ENCODE results near the gene TXNRD3. TPM values are rescaled to one million over a fixed set of nuclear protein-coding genes. Genes with fewer than 3 reads are reported as not detected.

Gene TXNRD3
- total and polyA plus RNA-seq, 12 donors: 6.8 to 20.8 (median 10.6) TPM

DNA sequence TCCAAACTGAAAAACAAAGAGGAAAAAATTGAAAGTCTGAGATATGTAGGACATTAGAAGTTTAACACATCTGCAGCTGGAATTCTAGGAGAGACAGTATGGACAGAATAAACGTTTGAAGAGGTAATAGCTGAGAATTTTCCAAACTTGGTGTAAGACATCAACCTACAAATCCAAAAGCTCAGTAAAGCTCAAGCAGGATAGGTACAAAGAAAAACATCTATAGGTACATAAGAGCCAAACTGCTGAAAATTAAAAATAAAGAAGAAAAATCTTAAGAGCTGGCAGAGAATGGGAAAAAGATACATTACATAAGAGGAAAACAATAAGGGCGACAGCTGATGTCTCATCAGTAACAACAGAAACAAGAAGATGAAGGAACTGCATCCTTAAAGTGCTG, 73.4 kb downstream of the TXNRD3 start:
- WGBS, 4 donors: 74 to 81% (median 76%) methylated on average over 2 of the region's 2 CpGs
- H3K27ac ChIP-seq: no peak overlapping the region
- intact Hi-C loops (cut with DNase I): no loop called here
- H3K36me3 ChIP-seq (replicated peaks in 1 of 2): no peaks in the 10 kb centered on the region
- DNase-seq: no peak
- no peaks in the 10 kb centered on the region for H3K9me3 ChIP-seq (replicated peaks in 1 of 3)
- TF ChIP-seq, protein P1, sequence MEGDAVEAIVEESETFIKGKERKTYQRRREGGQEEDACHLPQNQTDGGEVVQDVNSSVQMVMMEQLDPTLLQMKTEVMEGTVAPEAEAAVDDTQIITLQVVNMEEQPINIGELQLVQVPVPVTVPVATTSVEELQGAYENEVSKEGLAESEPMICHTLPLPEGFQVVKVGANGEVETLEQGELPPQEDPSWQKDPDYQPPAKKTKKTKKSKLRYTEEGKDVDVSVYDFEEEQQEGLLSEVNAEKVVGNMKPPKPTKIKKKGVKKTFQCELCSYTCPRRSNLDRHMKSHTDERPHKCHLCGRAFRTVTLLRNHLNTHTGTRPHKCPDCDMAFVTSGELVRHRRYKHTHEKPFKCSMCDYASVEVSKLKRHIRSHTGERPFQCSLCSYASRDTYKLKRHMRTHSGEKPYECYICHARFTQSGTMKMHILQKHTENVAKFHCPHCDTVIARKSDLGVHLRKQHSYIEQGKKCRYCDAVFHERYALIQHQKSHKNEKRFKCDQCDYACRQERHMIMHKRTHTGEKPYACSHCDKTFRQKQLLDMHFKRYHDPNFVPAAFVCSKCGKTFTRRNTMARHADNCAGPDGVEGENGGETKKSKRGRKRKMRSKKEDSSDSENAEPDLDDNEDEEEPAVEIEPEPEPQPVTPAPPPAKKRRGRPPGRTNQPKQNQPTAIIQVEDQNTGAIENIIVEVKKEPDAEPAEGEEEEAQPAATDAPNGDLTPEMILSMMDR (IDR thresholded peaks at IDR 0.05): no peak
- no peak for TF ChIP-seq POLR2A (IDR thresholded peaks at IDR 0.05)
- H3K4me1 ChIP-seq (replicated peaks in 1 of 2): no peaks in the 10 kb centered on the region
- no peaks in the 10 kb centered on the region for H3K27me3 ChIP-seq
- H3K4me3 ChIP-seq: no peak overlapping the region

- TF ChIP-seq, protein P1 (IDR thresholded peaks at IDR 0.05): no peak
- TF ChIP-seq POLR2A (IDR thresholded peaks at IDR 0.05): no peak
- Histone ChIP-seq H3K36me3 (replicated peaks in 1 of 2) (no peaks in the 10 kb centered on the region), H3K27me3 (no peaks in the 10 kb centered on the region), H3K4me1 (replicated peaks in 1 of 2) (no peaks in the 10 kb centered on the region), H3K4me3 (no peak overlapping the region), H3K27ac (no peak overlapping the region), H3K9me3 (replicated peaks in 1 of 3) (no peaks in the 10 kb centered on the region)
- intact Hi-C loops (cut with DNase I): no loop called here
- WGBS, 4 donors: 78 to 86% (median 82%) methylated on average over 5 of the region's 5 CpGs
- DNase-seq: no peak
These were observed 74.2 kb downstream of the TXNRD3 start for GRCh38 chr3:126580746-126581145.

- WGBS, 4 donors: 86 to 92% (median 88%) methylated on average over 3 to 7 of the region's 7 CpGs
- no peak for DNase-seq
- Histone ChIP-seq H3K4me1 (replicated peaks in 1 of 2) (no peaks in the 10 kb centered on the region), H3K36me3 (replicated peaks in 1 of 2) (no peaks in the 10 kb centered on the region), H3K27ac (no peak overlapping the region), H3K27me3 (no peaks in the 10 kb centered on the region), H3K4me3 (no peak overlapping the region), H3K9me3 (replicated peaks in 1 of 3) (no peaks in the 10 kb centered on the region)
- intact Hi-C loops (cut with DNase I): no loop called here
- TF ChIP-seq POLR2A (IDR thresholded peaks at IDR 0.05): no peak
- TF ChIP-seq, protein P1 (IDR thresholded peaks at IDR 0.05): no peak
These were observed 76.2 kb downstream of the TXNRD3 start for GRCh38 chr3:126578702-126579101.

- intact Hi-C loops (cut with DNase I): no loop called here
- Histone ChIP-seq H3K36me3 (replicated peaks in 1 of 2) (no peaks in the 10 kb centered on the region), H3K27ac (no peak overlapping the region), H3K9me3 (replicated peaks in 1 of 3) (no peaks in the 10 kb centered on the region), H3K4me1 (replicated peaks in 1 of 2) (no peaks in the 10 kb centered on the region), H3K27me3 (no peaks in the 10 kb centered on the region), H3K4me3 (no peak overlapping the region)
- TF ChIP-seq, protein P1 (IDR thresholded peaks at IDR 0.05): no peak
- no peak for TF ChIP-seq POLR2A (IDR thresholded peaks at IDR 0.05)
- DNase-seq: no peak
- WGBS, 4 donors: 83 to 94% (median 91%) methylated on average over 2 of the region's 2 CpGs
These were observed 77.7 kb downstream of the TXNRD3 start for GRCh38 chr3:126577261-126577660.

Measured in adrenal gland (tissue), 12 donors.